CD4-positive, alpha-beta T cell treated with Interferon alpha-2 for 1 hour (primary cell): ENCODE data around the gene EXOSC2.

Source experiments
- DNase-seq, 2 donors: peaks; one replicate each; pipeline ENCODE4 v3.0.0-alpha.2; 2020 to 2022

EXOSC2 gene, protein sequence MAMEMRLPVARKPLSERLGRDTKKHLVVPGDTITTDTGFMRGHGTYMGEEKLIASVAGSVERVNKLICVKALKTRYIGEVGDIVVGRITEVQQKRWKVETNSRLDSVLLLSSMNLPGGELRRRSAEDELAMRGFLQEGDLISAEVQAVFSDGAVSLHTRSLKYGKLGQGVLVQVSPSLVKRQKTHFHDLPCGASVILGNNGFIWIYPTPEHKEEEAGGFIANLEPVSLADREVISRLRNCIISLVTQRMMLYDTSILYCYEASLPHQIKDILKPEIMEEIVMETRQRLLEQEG

DNA sequence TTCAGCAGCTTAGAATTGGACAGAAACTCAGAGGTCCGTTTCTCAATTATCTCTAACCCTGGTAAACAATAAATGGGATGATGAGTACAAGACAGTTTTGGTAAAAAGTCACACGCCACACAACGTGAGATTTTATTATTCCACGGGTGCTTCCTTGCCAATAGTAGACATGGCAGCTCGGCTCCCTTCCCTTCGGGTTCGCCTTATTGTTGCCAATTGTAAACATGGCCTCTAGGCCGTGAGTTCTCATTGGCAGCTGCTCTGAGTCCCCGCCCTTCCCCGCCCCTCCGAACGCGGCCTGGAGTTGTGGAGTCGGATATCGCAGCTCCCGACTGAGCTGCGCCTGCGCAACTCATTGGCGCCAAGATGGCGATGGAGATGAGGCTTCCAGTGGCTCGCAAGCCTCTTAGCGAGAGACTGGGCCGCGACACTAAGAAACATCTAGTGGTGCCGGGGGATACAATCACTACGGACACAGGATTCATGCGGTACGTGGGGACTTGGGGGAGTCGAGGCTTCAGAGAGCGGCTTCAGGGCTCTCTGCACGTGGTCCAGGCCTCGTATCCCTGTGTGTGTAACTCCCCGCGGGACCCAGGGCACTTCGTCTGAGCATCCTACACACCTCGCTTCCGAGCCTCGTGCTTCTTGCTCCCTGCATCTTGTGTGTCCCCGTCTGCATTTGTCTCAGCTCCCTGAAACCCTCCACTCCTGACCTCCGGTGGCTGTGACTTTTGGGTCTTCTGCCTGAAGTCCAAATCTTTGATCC lies at the start of gene EXOSC2:
Gene EXOSC2 (plus strand): TSS at position 355 of the 766 bp plus-strand sequence. CDS start 12 bp downstream, at position 367.
- peak; percentile 98 to 99 for DNase-seq

DNA sequence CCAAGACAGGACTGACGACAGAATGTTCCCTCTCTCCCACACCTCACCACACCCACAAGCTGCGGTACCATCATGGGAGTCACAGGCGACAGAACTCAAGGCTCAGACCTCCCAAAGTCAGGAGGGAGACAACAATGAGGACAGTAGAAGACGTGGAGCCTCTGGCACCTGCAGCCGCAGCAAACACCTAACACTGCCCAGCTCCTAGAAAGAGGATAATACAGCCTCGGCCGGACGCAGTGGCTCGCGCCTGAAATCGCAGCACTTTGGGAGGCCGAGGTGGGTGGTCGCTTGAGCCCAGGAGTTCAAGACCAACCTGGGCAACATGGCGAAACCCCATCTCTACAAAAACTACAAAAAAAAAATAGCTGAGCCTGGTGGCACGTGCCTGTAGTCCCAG lies 42.4 kb upstream of the EXOSC2 start:
- DNase-seq, result no peak

DNA sequence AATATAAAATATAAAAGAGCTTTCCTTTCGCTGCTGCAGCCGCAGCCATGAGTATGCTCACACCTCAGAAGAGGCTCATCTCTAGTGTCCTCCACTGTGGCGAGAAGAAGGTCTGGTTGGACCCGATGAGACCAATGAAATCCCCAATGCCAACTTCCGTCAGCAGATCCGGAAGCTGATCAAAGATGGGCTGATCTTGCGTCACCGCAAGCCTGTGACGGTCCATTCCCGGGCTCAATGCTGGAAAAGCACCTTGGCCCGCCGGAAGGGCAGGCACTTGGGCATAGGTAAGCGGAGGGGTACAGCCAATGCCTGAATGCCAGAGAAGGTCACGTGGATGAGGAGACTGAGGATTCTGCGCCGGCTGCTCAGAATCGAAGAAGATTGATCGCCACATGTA lies 41.8 kb upstream of the EXOSC2 start:
- no peak for DNase-seq

DNA sequence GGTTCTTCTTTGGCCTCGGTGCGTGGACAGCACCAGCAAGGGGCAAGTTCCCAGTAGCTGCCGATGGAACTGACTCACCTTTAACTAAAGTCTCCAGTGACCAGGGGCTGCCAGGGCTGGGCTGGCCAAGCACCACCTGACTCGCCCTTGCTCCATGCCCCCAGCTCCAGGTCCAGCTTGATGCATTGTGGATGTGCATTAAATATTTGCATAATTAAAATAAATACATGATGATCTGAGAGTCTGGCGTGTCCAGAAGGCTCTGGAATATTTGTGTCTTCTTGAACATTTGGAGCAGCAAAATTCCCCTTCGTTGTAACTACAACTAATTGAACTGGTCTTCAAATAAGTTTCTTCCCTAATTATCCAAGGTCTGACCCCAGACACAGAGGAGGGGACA lies 38.7 kb upstream of the EXOSC2 start:
- no peak for DNase-seq

DNA sequence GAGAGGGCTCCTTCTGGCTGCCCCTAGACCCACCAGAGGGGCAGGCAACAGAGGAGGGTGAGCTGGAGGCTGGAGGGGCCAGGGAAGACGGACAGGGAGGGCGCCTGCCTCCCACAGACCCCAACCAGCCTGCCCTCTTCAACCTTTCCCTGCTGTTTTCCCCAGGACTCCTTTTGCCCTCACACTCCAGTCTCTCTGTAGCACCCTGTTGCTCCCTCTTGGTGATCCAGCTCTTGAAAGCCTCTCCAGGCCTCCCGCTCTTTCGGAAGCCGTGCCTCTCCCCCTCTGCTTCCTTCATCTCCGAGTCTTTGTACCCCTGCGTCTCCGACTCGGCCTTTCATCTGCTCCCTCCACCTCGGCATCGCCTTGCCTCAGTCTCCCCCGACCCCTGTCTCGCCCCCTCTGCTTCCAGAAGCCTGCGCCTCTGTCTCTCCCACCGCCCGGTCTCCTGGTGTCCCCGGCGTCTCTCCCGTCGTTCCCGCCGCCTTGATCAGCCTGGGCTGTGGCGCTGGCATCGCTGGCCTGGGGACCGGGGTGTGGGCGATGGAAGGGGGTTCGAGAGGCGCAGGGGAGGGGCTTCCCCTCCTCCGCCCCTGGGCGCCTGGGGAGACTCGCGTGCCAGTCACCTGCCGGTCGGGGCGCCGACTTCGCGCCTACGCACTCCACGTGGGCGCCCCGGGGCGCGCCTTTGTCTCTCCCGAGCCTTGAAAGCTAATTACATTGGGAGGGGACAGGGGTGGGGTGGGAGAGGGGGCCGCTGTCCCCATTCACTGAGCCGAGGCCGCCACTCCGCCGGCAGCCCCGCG lies 34.5 kb upstream of the EXOSC2 start:
- no peak for DNase-seq

DNA sequence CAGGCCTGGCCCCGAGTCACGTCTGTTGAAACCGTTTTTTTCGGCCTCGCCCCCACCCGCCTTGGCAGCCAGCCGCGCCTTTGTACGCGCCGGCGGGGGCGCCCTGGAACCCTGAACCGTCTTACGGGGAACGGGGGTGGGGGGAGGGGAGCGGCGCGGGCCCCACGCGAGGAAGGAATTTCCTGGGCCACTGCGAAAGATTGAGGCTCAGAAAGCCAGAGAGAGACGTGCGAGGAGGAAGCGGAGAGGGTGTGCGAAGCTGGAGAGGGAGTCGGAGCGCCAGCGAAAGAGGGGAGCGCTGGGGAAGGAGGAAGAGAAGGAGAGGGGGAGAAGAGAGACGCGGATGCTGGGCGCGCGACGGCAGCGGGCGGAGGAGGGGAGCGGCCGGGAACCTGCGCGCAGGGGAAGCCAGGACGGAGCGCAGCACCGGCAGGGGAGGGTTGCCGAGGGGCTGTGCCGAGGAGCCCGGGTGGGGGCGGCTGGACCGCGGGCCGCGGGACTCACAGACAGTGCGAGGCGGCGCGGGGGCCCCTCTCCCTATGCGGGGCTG lies 33.8 kb upstream of the EXOSC2 start:
- DNase-seq, result no peak

DNA sequence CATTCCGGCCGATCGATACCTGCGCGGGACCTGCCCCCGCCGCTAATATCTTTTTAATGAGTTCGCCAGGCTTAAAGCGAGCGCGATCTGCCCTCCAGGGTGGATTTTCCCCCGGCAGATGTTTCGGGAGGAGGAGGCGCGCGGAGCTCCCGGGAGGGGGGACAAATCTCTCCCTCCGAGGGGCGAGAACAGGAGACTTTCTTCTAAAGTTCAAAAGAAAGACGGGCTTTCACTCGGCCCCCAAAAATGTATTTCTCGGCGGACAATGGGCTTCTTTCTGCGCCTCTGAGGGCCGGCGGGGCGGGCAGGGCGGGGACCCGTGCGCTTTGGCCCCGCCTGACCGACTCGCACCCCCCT lies 33.3 kb upstream of the EXOSC2 start:
- DNase-seq, result no peak

DNA sequence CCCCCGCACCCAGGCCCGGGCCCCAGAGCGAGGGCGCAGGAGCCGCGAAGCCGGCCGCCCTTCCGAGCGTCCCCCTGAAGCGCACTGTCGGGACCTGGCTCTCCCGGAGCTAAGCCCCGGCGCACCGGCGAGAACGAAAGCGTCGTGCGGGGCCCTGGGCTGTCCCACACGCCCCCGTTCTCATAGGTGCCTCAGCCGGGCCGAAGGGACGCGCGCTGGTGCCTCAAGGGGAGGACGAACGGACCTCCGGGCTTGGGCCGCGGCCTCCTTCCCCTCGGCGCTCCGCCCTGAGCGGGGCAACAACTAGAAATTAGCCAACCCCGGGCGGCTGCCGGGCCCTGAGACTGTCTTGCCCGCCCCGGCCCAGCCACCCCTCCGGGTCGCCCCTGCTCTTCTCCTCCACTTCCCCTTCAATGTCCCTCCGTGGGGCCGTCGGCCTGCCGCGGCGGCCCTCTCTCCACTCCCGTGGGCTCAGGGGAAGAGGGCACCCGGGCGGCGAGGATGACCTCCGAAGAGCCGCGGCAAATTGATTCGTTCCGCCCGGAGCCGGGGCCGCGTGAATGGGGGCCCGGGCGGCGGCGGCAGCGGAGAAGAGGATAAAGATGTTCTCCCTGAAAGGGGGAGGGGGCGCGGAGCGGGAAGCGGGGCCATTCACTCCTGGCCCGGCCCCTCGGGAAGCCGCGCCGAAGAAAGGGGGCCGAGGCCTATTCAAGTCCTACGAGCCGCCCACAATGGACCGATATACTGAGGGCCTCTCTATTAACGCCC lies 32.7 kb upstream of the EXOSC2 start:
- no peak for DNase-seq

DNA sequence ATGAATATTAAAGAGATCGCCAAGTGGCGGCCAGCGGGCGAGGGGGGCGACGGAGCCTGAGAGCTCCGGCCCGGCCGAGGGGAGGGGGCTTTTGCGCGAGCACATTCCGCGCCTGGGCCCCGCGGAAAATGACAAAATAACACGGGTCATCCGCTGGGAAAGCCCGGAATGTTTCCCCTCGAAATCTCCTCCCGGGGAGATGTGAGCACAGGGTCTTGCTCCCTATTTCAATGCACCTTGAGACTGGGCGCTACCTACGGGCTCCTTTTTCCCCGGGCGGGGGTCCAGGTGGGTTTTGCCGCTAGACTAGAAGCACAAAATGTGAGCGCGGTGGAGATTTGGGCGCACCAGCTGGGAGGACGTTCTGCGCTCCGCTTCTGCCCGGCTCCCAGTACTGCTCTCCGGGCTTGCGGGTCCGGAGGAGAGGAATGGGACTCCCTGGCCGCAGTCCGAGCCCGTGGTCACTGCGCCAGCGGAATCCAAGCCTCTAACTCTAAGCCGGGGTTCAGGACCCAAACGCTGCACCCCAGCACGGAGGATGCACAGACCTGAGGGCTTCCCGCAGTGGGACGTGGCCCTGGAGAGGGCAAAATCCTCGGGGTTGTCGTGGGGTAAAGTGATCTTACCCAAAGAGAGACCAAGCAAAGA lies 32.0 kb upstream of the EXOSC2 start:
- DNase-seq, result no peak

DNA sequence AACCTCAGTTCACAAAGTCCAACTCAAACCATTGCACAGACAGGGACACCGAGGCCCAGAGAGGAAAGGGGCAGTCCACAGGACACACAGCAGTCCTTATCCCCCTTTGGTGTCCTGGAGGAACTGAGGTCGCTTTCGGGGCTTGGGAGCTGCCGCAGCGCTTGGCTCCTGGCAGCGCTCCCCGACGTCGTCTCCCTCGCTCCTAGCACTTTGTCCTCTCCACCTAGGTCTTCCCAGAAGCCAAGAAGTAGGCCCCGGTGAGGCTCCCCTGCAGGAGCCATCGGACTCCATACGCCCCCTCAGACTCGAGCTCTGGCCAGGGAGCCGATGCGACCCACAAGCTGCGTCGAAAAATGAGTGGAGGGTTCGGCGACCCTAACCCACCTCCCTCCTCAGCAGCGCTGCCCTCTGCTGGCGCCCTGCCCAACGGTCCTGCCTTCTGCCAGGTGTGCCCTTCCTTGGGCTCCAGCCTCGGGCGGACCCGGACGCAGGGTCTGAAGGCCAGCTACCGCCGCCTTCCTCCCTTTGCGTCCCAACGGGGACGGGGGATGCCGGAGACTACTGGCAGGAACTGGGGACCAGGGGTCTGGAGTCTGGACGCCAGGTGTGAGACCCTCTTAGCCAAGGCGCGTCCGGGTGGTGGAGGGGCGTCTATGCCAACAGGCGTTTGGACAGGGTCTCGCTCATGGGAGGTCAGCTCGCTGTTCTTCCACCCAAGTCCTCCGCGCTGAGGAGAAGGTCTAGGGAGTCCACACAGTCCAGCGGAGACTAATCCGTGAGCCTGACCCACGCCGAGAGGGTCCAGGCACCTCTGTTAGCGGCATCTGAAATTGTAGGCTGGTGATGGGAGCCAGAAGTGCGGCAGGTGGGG lies 31.2 kb upstream of the EXOSC2 start:
- DNase-seq, result no peak

DNA sequence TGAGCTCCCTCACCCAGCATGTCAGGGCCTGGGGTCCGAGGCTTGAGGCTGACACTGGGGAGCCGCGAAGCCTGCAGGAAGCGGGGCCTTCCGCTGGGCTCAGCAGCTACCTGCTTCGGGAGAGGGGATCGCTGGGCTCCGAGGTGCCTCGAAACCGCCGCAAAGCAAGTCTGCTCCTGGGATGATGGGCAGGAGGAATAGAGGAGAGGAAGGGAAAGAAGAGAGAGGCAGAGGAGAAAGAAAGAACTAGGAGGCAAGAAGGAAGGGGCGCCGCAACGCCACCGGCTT lies 30.7 kb upstream of the EXOSC2 start:
- DNase-seq, result no peak

DNA sequence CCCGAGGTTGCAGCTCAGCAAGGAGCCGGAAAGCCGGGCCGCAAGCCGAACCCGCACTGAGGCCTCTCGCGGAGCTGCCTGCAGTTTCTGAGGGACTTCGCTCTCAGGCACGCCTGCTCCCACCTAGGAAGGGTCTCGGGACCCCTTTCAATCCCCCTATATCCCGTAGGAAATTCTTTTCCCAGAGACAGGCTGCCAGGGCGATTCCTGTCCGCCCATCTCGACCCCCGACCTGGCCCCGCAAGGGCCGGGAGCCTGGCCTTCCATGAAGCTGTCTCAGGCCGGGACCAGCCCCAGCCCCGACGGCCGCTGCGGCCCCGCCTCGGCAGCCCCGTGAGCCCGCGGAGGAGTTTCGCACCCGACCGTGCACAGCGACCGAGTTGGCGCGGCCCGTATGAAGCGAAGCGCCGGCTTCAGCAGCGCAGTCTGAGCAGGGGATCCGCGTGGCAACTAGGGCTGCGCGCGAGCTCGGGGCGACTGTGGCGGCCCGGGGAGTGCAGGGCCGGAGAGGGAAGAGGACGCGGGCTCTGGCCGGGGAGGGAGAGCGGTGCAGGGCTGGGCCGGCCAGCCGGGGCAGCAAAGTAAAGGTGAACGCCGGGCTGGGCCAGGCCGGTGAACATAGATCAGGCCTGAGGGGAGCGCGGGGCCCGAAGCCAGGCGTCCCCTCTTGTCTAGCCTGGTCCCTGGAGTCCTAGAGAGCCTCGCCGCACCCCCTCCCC lies 30.2 kb upstream of the EXOSC2 start:
- no peak for DNase-seq

DNA sequence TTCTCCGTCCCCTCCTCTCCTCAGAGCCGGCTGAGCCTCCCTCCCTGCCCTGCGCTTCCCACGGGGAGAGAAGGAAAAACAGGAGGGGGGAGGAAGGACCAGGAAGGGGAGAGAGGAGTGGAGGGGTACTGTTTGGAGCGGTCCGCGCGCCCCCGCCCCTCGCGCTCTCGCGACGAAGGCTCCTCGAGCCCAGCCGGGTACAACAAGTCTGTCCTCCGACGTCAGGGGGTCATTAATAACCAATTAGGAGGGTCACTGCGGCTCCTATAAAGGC lies 29.7 kb upstream of the EXOSC2 start:
- DNase-seq, result no peak

DNA sequence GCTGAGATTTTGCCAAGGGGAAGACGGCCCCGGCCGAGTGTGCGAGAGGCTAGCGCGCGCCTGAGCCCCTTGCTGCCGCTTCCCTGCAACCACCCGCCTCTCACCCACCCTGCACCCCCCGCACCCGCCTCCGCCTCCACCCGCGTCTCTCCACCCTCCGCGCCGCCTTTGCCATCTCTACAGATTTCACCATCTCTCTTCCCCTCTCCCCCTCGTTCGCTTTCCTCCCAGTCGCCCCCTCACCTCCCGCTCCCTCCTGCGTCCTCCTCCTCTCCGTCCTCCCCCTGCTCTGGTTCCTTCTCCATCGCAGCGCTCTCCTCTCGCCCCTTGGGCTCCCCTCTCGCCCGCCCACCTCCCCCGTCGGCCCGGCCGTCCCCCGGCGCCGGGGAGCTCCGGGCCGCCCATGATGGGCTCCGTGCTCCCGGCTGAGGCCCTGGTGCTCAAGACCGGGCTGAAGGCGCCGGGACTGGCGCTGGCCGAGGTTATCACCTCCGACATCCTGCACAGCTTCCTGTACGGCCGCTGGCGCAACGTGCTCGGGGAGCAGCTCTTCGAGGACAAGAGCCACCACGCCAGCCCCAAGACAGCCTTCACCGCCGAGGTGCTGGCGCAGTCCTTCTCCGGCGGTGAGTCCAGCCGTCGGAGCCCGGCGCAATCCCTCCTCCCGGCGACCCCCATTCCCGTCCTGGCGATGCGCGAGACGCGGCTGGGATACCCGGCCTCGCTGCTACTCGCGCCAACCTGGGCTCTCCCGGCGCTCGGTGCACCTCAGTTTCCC lies 29.1 kb upstream of the EXOSC2 start, which contains the start of gene PRDM12:
Gene PRDM12 (plus strand): TSS at position 344 of the 778 bp plus-strand sequence. CDS start 60 bp downstream, at position 404.
- no peak for DNase-seq

DNA sequence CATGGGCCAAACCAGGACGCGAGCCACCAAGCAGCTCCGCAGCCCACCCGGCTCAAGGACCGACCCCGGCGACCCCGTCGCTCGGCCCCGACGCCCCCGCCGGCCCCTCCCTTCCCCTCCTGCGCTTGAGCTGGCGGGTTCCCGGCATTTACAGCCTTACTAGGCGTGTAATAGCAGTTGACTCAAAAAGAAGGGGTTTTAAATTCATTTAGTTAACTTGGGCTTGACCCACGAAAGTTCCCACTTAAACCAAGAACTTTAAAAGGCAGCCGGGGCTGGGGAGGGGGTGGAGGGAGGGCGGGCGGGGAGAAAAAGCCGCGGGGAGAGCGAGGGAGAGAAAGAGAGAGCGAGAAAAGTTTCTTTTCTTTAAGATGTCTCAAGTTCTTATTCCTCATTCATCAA lies 28.6 kb upstream of the EXOSC2 start:
- DNase-seq, result no peak

DNA sequence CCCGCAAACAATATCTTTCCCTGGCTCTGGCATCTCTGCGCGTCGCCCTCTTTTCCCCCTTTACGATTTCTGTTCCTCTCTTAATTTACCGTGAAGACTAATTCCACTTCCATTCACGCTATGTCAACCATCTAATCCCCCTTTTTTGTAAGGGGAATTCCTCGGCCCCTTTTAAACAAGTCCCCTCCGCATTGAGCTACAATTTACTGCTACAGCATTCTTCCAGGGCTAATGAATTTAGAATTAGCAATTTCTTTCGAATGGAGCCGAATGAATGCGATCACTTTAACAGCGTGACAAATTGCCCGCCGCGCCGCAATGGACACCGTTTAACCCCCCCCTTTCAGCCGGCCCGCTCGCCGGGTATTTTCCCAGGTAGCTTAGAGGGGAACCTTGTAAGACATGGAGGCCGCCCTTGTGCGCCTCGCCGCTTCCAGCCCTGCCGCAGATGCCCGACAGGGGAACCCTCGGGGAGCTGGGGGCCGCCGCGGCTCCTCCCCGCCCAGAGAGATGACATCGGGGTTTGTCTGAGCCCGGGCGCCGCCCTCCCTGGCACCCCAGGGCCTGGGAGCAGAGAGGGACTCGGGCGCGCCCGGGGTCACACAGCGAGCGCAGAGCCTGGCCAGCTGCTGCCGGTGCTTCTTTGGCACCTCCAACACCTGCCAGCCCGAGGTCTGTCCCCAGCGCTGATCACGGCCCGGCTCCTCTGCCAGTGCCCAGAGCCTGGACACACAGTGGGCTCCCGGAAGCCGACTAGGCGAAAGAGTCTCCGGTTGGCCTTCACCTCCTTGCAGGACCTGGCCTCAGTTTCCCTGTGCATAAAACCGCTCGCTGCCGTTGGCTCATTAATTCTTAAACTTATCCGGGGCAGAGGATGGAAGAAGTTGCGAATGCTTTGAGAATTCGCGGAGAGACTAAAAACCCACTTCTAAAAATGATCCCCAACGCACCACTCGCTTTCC lies 27.9 kb upstream of the EXOSC2 start:
- DNase-seq, result no peak

DNA sequence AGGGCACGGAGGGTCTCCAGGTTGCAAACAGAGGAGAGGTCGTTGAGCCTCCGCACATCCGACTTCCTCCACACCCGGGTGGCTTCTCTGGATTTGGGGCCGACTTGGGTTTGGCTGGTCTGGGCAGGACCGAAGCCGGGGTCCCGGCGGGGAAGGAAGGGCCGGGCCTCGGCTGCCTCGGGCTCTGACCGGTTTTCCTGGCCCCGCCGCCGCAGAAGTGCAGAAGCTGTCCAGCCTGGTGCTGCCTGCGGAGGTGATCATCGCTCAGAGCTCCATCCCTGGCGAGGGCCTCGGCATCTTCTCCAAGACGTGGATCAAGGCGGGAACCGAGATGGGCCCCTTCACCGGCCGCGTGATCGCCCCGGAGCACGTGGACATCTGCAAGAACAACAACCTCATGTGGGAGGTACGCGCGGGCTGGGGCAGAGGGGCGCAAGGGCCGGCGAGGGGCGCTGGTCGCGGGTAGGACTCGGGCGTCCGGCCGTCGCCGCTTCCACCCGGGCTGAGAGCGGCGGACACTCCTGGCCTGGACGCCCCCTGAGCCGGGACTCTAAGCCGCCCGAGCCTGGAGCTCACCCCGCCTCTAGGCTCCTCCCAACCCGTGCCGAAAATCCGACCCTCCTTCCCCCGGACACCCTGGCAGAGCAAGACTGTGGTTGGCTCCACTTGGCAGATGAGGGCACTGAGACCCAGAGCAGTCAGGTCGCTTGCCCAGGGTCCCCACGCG lies 27.0 kb upstream of the EXOSC2 start:
- no peak for DNase-seq

DNA sequence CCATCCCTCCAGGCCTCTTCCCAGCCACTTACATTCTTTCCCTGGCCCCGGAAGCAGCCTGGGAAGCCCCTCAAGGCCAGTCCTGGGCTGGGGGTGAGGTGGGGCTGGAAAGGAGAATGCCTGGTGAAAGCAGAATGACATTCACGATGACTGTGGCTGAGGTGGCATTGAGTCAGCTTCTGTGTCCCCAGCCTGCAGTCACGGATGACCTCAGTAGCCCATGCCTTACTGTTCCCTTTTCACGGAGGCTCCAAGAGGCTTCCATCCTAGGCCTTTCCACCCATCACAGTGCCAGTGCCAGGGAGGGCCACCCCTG lies 26.5 kb upstream of the EXOSC2 start:
- no peak for DNase-seq
